H1 (cell line): ENCODE measurements around the gene SPATA21. TPM values are rescaled to one million over a fixed set of nuclear protein-coding genes. Genes with fewer than 3 reads are reported as not detected.
A peak's percentile ranks its signal among the peaks of the same experiment; 100 is the strongest.

Experiments
- ASH2L ChIP-seq: fragments of 200-600, 300-600 bp; sonication (generic); IDR thresholded peaks from one replicate; pipeline ENCODE4 v1.7.1; 2017; ENCODE audit warnings: low read length
- BACH1 ChIP-seq: IDR thresholded peaks from 2 replicates; pipeline ENCODE4 v1.6.1; 2012; ENCODE audit warnings: low read length, improper control_type of control experiment
- CBX8 ChIP-seq: fragments of 300-800, 300-1000 bp; sonication (generic); IDR thresholded peaks from 2 replicates; pipeline ENCODE4 v1.7.1; 2016; ENCODE audit warnings: low read depth, low read length, borderline replicate concordance
- HDAC2 ChIP-seq, 2 experiments: fragments of 300-600 bp in 1 of 2; sonication (generic) in 1 of 2; IDR thresholded peaks; 2 replicates each; pipeline ENCODE4 v1.6.1; 2011 to 2012; ENCODE audit warnings: low read depth in 2 of 2, low read length in 2 of 2, mild to moderate bottlenecking in 2 of 2, moderate library complexity in 2 of 2, borderline replicate concordance in 1 of 2, inconsistent platforms in 1 of 2
- JUN ChIP-seq: IDR thresholded peaks from 2 replicates; pipeline ENCODE4 v1.6.1; 2011; ENCODE audit warnings: low read depth, mild to moderate bottlenecking, improper control_type of control experiment, low read length
- JUND ChIP-seq: IDR thresholded peaks from 2 replicates; pipeline ENCODE4 v1.6.1; 2011; ENCODE audit warnings: mild to moderate bottlenecking, improper control_type of control experiment, low read length
- KDM5A ChIP-seq: fragments of 200-600 bp; IDR thresholded peaks from 2 replicates; pipeline ENCODE4 v1.7.1; 2012; ENCODE audit warnings: mild to moderate bottlenecking, low read length, inconsistent platforms, mixed read lengths
- PHF8 ChIP-seq: fragments of 200-600 bp; sonication (generic); conservative IDR thresholded peaks from 2 replicates; pipeline ENCODE4 v1.7.1; 2012; ENCODE audit warnings: low read depth, mild to moderate bottlenecking, inconsistent platforms, low read length, moderate library complexity
- POLR2AphosphoS5 ChIP-seq: IDR thresholded peaks from 2 replicates; pipeline ENCODE4 v1.6.1; 2011; ENCODE audit warnings: low read depth, low read length
- POU5F1 ChIP-seq: IDR thresholded peaks from 2 replicates; pipeline ENCODE4 v1.6.1; 2011; ENCODE audit warnings: low read depth, mild to moderate bottlenecking, low read length, moderate library complexity
- RAD21 ChIP-seq, 2 experiments: IDR thresholded peaks in 1 of 2; conservative IDR thresholded peaks in 1 of 2; 2 replicates each; pipeline ENCODE4 v1.6.1; 2011; ENCODE audit warnings: low read depth in 2 of 2, low read length in 2 of 2, improper control_type of control experiment in 1 of 2, inconsistent platforms in 1 of 2, mild to moderate bottlenecking in 1 of 2, moderate library complexity in 1 of 2
- RFX5 ChIP-seq: IDR thresholded peaks from 2 replicates; pipeline ENCODE4 v1.6.1; 2011; ENCODE audit warnings: low read depth, low read length, improper control_type of control experiment, borderline replicate concordance
- SAP30 ChIP-seq: fragments of 300-600 bp; sonication (generic); IDR thresholded peaks from 2 replicates; pipeline ENCODE4 v1.7.1; 2012; ENCODE audit warnings: low read length, moderate library complexity, mild to moderate bottlenecking, inconsistent platforms; ENCODE audit not compliant: insufficient read depth, insufficient replicate concordance
- SIX5 ChIP-seq: IDR thresholded peaks from 2 replicates; pipeline ENCODE4 v1.6.1; 2011; ENCODE audit warnings: mild to moderate bottlenecking, low read depth, low read length
- SP4 ChIP-seq: IDR thresholded peaks from 2 replicates; pipeline ENCODE4 v1.6.1; 2012; ENCODE audit warnings: low read length, inconsistent platforms
- SRF ChIP-seq: IDR thresholded peaks from 2 replicates; pipeline ENCODE4 v1.6.1; 2011; ENCODE audit warnings: mild to moderate bottlenecking, low read depth, low read length, moderate library complexity
- TAF7 ChIP-seq: optimal IDR thresholded peaks from 2 replicates; pipeline ENCODE3; 2011; ENCODE audit warnings: low read depth, mild to moderate bottlenecking, inconsistent platforms, low read length, moderate library complexity, borderline replicate concordance
- TBP ChIP-seq: IDR thresholded peaks from 2 replicates; pipeline ENCODE4 v1.6.1; 2011; ENCODE audit warnings: low read depth, low read length, improper control_type of control experiment
- TCF12 ChIP-seq: IDR thresholded peaks from 2 replicates; pipeline ENCODE4 v1.6.1; 2011; ENCODE audit warnings: low read depth, mild to moderate bottlenecking, low read length
- polyA plus RNA-seq, 7 experiments: library from polyadenylated mRNA; depleted of rRNA in 3 of 7; stranded (reverse) in 5 of 7; unstranded in 2 of 7; fragments of >200 nt in 5 of 7; fragments of 200-250 nt in 2 of 7; gene quantifications; 1 replicate in 5 of 7; 2 replicates in 1 of 7; 4 replicates in 1 of 7; pipeline versions ENCODE4 v1.2.1 to v1.2.3, GENCODE V29; 2011 to 2013; ENCODE audit warnings: missing spikeins in 2 of 7, mixed read lengths in 2 of 7
- total RNA-seq: library from RNA; stranded (reverse); fragmentation: NEBNext Ultra II Directional; extraction: Animal tissue kit (Norgen Biotek cat#: 25700); gene quantifications from 2 replicates; pipeline ENCODE4 v1.2.1, GENCODE V29; 2021
- TF ChIP-seq, protein P1 (sequence below): IDR thresholded peaks from 2 replicates; pipeline ENCODE4 v1.6.1; 2012; ENCODE audit warnings: inconsistent platforms

The SPATA21 gene
- total and polyA plus RNA-seq, 2 of the 8 experiments (the other 6 are each of a cell fraction or from before 2014, with no cell fraction given): not detected

DNA sequence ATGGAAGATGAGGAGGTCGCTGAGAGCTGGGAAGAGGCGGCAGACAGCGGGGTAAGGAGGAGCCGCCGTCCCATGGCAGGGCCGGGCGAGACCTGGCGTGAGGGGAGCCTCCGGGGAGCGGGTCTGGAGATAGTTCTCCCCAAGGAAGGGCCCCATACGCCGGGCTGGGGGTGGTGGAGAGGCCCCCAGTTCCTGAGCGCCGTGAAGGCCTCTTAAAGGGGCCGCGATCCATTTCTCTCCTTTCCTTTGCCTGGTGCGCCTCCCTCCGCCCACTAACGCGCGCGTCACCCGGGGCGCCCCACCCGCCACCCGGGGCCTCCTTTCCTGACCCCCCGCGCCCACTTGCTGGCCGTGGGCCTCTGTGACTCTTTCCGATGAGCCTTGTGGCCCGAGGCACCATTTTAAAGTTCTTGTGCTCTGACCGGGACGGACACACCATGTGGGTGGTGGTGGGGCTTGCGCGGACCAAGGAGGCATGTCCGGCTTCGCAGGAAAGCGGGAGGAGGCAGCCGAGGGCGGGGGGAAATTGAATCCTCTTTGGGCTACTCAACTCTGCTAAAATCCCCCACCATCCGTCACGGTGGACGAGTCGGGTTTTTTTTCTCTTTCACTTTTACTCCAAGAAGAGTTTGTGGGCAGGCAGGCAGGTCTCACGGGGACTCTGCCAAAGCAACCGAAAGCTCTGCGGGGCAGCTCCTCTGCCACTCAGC is 69.8 kb downstream of the SPATA21 start (continued):
- TF ChIP-seq ASH2L (peak; percentile 76), RAD21 (IDR thresholded peaks at IDR 0.05 in 1 of 2, conservative IDR thresholded peaks at IDR 0.05 in 1 of 2; ENCODE audit: low read depth in 2 of 2, low read length in 2 of 2) (no peak), SRF (no peak), TCF12 (no peak), SP4 (peak; percentile 22; the same call in 1 of the 2 replicates), SAP30 (no peak), CBX8 (no peak), KDM5A (peak; percentile 54; the same call in 1 of the 2 replicates), POLR2AphosphoS5 (peak; percentile 82), TBP (no peak; the same call in 1 of the 2 replicates), JUND (no peak), TAF7 (no peak), RFX5 (no peak), PHF8 (peak; percentile 90), POU5F1 (no peak), BACH1 (no peak; the same call in 1 of the 2 replicates), JUN (no peak), HDAC2 (IDR thresholded peaks at IDR 0.05; ENCODE audit: borderline replicate concordance in 1 of 2, low read depth in 2 of 2, low read length in 2 of 2) (peak in 1 of 2 experiments; percentile 74; a peak in 1 of 4 replicates), SIX5 (no peak)
- TF ChIP-seq, protein P1, sequence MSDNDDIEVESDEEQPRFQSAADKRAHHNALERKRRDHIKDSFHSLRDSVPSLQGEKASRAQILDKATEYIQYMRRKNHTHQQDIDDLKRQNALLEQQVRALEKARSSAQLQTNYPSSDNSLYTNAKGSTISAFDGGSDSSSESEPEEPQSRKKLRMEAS: peak; percentile 77
